Tibial artery (tissue), 4 donors: ENCODE data around the gene CREG1.
A peak's percentile ranks its signal among the peaks of the same experiment; 100 is the strongest.

Experiments
- DNase-seq, 2 donors: peaks; one replicate each; pipeline ENCODE4 v3.0.0-alpha.2; 2019
- H3K27ac ChIP-seq, 2 donors: fragments of 200-600 bp; sonication (generic) in 1 of 2; 1 replicate in 1 of 2; 2 replicates in 1 of 2; pipeline ENCODE4 v1.5.1; 2018 to 2019; ENCODE audit warnings: mild to moderate bottlenecking in 1 of 2
- H3K27me3 ChIP-seq, 2 donors: fragments of 200-600 bp; sonication (generic) in 1 of 2; one replicate each; pipeline versions ENCODE4 v1.5.1 to v1.6.0; 2016 to 2019
- H3K36me3 ChIP-seq, 3 donors: fragments of 200-600 bp; sonication (generic) in 2 of 3; one replicate each; pipeline ENCODE4 v1.5.1; 2016 to 2019; ENCODE audit warnings: mild to moderate bottlenecking in 2 of 3
- H3K4me1 ChIP-seq, 4 donors: fragments of 200-600 bp; sonication (generic) in 2 of 4; 1 replicate in 3 of 4; 2 replicates in 1 of 4; pipeline ENCODE4 v1.5.1; 2016 to 2019
- H3K4me3 ChIP-seq, 2 donors: fragments of 200-600 bp; sonication (generic) in 1 of 2; 1 replicate in 1 of 2; 2 replicates in 1 of 2; pipeline ENCODE4 v1.5.1; 2018 to 2019; ENCODE audit warnings: mild to moderate bottlenecking in 2 of 2
- H3K9me3 ChIP-seq, 3 donors: fragments of 200-600 bp; sonication (generic) in 1 of 3; one replicate each; pipeline ENCODE4 v1.5.1; 2016 to 2019
- intact Hi-C: fragments of 100-400 bp; cut with DNase I; formaldehyde crosslinking; loops from one replicate; pipeline ENCODE4 v1.15.0; 2023; ENCODE audit warnings: low total_unique reads
- TF ChIP-seq, protein P1 (sequence below), 2 experiments: fragments of 200-600 bp in 1 of 2; fragments of 450-650 bp in 1 of 2; IDR thresholded peaks; one replicate each; pipeline ENCODE4 v1.5.1; 2017 to 2019; ENCODE audit warnings: antibody characterized with exemption in 2 of 2, mild to moderate bottlenecking in 1 of 2, moderate library complexity in 1 of 2

The CREG1 gene

DNA sequence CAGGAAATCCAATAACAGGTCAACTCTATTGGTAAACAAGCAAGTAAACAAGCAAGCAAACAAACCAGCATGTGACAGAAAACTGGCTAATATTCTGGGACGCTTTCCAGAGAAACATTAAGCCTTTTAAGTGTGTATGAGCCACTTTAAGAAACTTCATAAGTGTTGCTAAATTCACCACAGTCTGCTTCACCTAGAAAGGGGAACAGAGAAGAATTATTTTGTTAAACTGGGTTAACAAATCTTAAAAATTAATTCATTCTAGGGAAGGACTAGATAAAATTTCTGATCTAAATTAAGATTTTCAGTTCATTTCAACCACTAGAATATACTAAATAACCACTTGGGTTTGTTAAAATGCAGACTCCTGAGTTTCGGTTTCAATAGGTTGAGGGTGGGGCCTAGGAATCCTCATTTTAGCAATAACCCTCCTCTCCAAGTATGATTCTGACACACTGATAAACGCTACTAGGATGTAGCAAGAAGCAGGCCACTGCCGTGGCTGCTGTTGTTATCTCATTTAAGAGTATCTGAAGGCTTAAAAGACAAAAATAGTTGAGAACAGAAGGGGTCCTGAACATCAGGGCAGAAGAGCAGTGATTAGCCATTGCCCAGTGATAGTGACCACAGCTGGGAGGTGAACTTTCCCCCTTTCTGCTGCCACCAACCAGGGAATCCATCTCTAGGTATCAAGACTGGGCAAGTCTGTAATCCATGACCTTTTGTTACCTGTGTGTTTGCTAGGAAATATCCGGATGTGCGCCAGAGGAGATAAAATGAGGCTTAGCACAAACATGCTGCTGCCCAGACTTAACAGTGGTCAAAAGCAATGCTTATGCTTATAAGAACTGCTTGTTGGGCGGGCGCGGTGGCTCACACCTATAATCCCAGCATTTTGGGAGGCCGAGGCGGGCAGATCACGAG, 11.2 kb downstream of the CREG1 start:
- no peaks in the 10 kb centered on the region for H3K9me3 ChIP-seq
- intact Hi-C loops: no loop called here
- no peak overlapping the region for H3K27ac ChIP-seq
- H3K4me1 ChIP-seq: no peaks in the 10 kb centered on the region
- H3K36me3 ChIP-seq: peaks cover 20 to 56% (median 21%) of the 10 kb centered on the region in 3 donors
- no peak overlapping the region for H3K4me3 ChIP-seq
- H3K27me3 ChIP-seq: no peaks in the 10 kb centered on the region
- DNase-seq: no peak
- TF ChIP-seq, protein P1, sequence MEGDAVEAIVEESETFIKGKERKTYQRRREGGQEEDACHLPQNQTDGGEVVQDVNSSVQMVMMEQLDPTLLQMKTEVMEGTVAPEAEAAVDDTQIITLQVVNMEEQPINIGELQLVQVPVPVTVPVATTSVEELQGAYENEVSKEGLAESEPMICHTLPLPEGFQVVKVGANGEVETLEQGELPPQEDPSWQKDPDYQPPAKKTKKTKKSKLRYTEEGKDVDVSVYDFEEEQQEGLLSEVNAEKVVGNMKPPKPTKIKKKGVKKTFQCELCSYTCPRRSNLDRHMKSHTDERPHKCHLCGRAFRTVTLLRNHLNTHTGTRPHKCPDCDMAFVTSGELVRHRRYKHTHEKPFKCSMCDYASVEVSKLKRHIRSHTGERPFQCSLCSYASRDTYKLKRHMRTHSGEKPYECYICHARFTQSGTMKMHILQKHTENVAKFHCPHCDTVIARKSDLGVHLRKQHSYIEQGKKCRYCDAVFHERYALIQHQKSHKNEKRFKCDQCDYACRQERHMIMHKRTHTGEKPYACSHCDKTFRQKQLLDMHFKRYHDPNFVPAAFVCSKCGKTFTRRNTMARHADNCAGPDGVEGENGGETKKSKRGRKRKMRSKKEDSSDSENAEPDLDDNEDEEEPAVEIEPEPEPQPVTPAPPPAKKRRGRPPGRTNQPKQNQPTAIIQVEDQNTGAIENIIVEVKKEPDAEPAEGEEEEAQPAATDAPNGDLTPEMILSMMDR (IDR thresholded peaks at IDR 0.05): no peak

DNA sequence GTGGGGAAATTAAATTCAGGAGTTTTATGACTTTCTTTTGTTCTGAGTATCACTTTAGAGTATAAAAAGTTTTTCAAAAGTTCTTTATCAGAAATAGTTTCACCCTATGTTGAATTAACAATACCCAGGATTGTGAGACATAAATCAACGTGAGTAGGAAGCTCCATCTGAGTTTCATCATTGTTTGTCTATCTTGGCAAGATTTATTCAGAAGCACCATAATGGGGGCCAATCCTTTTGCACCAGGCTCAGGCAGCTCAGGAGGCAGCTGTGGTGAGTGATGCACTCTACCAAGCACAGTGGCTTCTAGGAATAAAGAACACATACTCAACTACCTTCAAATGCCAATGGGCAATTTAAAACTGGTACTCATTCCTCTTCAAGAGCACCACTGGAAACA, 12.0 kb downstream of the CREG1 start:
- intact Hi-C loops: no loop called here
- Histone ChIP-seq H3K27ac (no peak overlapping the region), H3K27me3 (no peaks in the 10 kb centered on the region), H3K36me3 (peaks cover 20 to 49% (median 21%) of the 10 kb centered on the region in 3 donors), H3K4me1 (no peaks in the 10 kb centered on the region), H3K9me3 (no peaks in the 10 kb centered on the region), H3K4me3 (no peak overlapping the region)
- TF ChIP-seq, protein P1 (IDR thresholded peaks at IDR 0.05): no peak
- DNase-seq: no peak

DNA sequence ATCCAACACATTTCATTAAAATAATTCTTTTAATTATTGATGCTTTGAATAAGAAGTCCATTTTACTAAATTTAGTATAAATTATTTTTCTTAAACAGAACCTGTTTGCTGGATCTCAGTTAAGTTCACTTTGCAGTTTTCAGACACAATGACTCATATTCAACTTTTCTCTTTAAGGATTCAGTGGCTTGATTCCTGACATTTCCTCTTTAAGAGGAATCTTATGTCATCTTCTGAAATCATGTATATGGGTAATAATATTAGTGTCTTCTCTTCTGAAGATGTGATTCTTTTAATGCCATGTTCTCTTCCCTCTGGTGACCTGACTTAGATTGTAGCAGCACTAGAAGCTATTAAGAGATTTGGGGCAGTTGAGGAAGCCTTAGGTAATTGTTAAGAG, 12.6 kb downstream of the CREG1 start:
- TF ChIP-seq, protein P1 (IDR thresholded peaks at IDR 0.05): no peak
- Histone ChIP-seq H3K27ac (no peak overlapping the region), H3K36me3 (peaks cover 16 to 43% (median 16%) of the 10 kb centered on the region in 3 donors), H3K4me3 (no peak overlapping the region), H3K9me3 (no peaks in the 10 kb centered on the region), H3K27me3 (no peaks in the 10 kb centered on the region), H3K4me1 (no peaks in the 10 kb centered on the region)
- DNase-seq: no peak
- intact Hi-C loops: no loop called here

DNA sequence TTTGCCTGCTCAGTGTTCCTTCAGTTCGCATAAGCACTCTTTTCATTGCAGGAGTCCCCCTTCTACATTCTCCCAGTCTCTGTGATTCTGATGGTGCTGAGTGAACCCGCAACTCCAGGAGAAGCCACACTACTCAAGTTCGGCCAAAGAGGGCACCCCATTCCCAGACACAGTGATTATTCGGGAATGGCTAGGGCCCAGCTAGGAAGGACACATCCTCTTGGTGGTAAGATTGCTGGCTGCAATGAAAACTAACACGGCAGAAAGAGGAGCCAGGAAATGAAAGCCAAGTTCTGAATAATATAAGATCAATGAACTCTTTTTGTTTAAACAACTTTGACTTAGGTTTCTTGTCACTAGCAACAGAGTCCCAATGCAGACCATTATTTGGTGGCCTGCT, 14.9 kb downstream of the CREG1 start:
- no peak for DNase-seq
- Histone ChIP-seq H3K36me3 (peaks cover 4 to 21% (median 7%) of the 10 kb centered on the region in 3 donors), H3K9me3 (no peaks in the 10 kb centered on the region), H3K27ac (no peak overlapping the region), H3K27me3 (no peaks in the 10 kb centered on the region), H3K4me3 (no peak overlapping the region), H3K4me1 (no peaks in the 10 kb centered on the region)
- TF ChIP-seq, protein P1 (IDR thresholded peaks at IDR 0.05): no peak
- intact Hi-C loops: loop anchor here (10.0 kb wide), 1 partner anchor 94 kb away; no protein-coding TSS in a partner anchor

DNA sequence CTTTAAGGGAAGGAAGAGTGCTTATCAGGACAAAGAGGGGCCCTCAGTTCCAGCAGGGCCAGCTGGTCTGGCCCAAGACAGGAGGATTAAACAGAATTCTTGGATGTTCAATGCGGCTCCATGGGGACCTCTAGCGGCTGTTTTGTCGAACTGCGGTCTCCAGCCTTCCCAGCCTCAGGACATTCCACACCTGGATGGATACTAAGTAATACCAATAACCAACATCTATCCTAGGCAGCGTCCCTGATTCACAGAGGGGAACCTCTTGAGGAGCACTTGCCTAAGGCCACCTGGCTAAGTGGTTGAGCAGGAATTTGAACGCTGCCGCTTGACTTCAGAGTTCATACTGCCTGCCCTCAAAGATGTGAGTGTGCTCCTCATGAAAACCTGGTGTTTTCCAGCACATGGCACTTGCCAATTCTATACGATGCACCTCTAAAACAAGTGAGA, 19.7 kb downstream of the CREG1 start:
- TF ChIP-seq, protein P1 (IDR thresholded peaks at IDR 0.05): peak; percentile 75 to 87
- peak in 1 of 2 donors; percentile 38 for DNase-seq
- intact Hi-C loops: loop anchor here (5.0 to 10.0 kb wide), 2 partner anchors 89 to 267 kb away; no protein-coding TSS in a partner anchor
- Histone ChIP-seq H3K27me3 (no peaks in the 10 kb centered on the region), H3K4me1 (peaks cover 0 to 3% (median 0%) of the 10 kb centered on the region in 4 donors), H3K4me3 (no peak overlapping the region), H3K36me3 (no peaks in the 10 kb centered on the region), H3K9me3 (no peaks in the 10 kb centered on the region), H3K27ac (no peak overlapping the region)
